SK-N-SH treated with all-trans-retinoic acid at 6 μM for 48 hours (cell line): ENCODE measurements around the gene SCGB1D4.

Experiments used
- ATAC-seq: fragments of 200-7000 bp; cut with Tn5 transposase; 3 replicates; pipeline ENCODE4 v1.9.1; 2020; ENCODE audit warnings: mild to moderate bottlenecking, moderate library complexity
- ARNTL ChIP-seq: fragments of 450-650 bp; formaldehyde crosslinking; IDR thresholded peaks from 2 replicates; pipeline ENCODE4 v1.5.0; 2020; ENCODE audit warnings: low read depth, mild to moderate bottlenecking, moderate library complexity, borderline replicate concordance
- BACH2 ChIP-seq: fragments of 250-450 bp; sonication (Bioruptor Pico); IDR thresholded peaks from 2 replicates; pipeline ENCODE4 v1.9.0; 2021; ENCODE audit warnings: mild to moderate bottlenecking, borderline replicate concordance
- CREB5 ChIP-seq: fragments of 250-450 bp; sonication (Bioruptor Pico); IDR thresholded peaks from 2 replicates; pipeline ENCODE4 v1.5.1; 2020; ENCODE audit warnings: low read depth, mild to moderate bottlenecking, moderate library complexity
- CSDC2 ChIP-seq: fragments of 250-450 bp; sonication (Bioruptor Pico); IDR thresholded peaks from 2 replicates; pipeline ENCODE4 v1.5.0; 2020; ENCODE audit warnings: mild to moderate bottlenecking, moderate library complexity
- ESRRG ChIP-seq: fragments of 250-450 bp; sonication (Bioruptor Pico); IDR thresholded peaks from 2 replicates; pipeline ENCODE4 v1.6.1; 2021; ENCODE audit warnings: mild to moderate bottlenecking
- GLIS3 ChIP-seq: fragments of 250-450 bp; sonication (Bioruptor Pico); IDR thresholded peaks from 2 replicates; pipeline ENCODE4 v1.5.0; 2020; ENCODE audit warnings: mild to moderate bottlenecking, moderate library complexity
- ISL1 ChIP-seq: fragments of 250-450 bp; sonication (Bioruptor Pico); IDR thresholded peaks from 2 replicates; pipeline ENCODE4 v2.1.2; 2022; ENCODE audit warnings: mild to moderate bottlenecking, moderate library complexity
- OSR1 ChIP-seq: fragments of 250-450 bp; sonication (Bioruptor Pico); IDR thresholded peaks from 2 replicates; pipeline ENCODE4 v1.8.0; 2022; ENCODE audit warnings: moderate library complexity, mild to moderate bottlenecking, inconsistent platforms
- PATZ1 ChIP-seq: fragments of 250-450 bp; sonication (Bioruptor Pico); IDR thresholded peaks from 2 replicates; pipeline ENCODE4 v1.8.0; 2020; ENCODE audit warnings: mild to moderate bottlenecking, moderate library complexity, borderline replicate concordance
- PPARA ChIP-seq: fragments of 250-450 bp; sonication (Bioruptor Pico); IDR thresholded peaks from 2 replicates; pipeline ENCODE4 v1.5.0; 2020; ENCODE audit warnings: mild to moderate bottlenecking, borderline replicate concordance
- RARB ChIP-seq: fragments of 250-450 bp; sonication (Bioruptor Pico); IDR thresholded peaks from 2 replicates; pipeline ENCODE4 v1.8.0; 2021; ENCODE audit warnings: mild to moderate bottlenecking, moderate library complexity
- SNAI2 ChIP-seq: fragments of 250-450 bp; sonication (Bioruptor Pico); IDR thresholded peaks from 2 replicates; pipeline ENCODE4 v1.5.0; 2020; ENCODE audit warnings: mild to moderate bottlenecking, moderate library complexity
- TCF4 ChIP-seq: fragments of 250-450 bp; sonication (Bioruptor Pico); IDR thresholded peaks from 2 replicates; pipeline ENCODE4 v1.8.0; 2021; ENCODE audit warnings: mild to moderate bottlenecking, moderate library complexity, borderline replicate concordance
- ZFP3 ChIP-seq: fragments of 250-450 bp; sonication (Bioruptor Pico); IDR thresholded peaks from 2 replicates; pipeline ENCODE4 v1.5.0; 2020; ENCODE audit warnings: mild to moderate bottlenecking, moderate library complexity
- ZFP30 ChIP-seq: fragments of 450-650 bp; formaldehyde crosslinking; IDR thresholded peaks from 2 replicates; pipeline ENCODE4 v1.5.0; 2022; ENCODE audit warnings: mild to moderate bottlenecking, moderate library complexity
- ZNF565 ChIP-seq: fragments of 450-650 bp; formaldehyde crosslinking; conservative IDR thresholded peaks from 2 replicates; pipeline ENCODE4 v1.5.0; 2020; ENCODE audit warnings: low read depth, mild to moderate bottlenecking, moderate library complexity
- ZNF70 ChIP-seq: fragments of 450-650 bp; formaldehyde crosslinking; IDR thresholded peaks from 2 replicates; pipeline ENCODE4 v1.5.0; 2020; ENCODE audit warnings: mild to moderate bottlenecking, moderate library complexity
- ZNF8 ChIP-seq: fragments of 450-650 bp; formaldehyde crosslinking; IDR thresholded peaks from 2 replicates; pipeline ENCODE4 v1.5.0; 2020; ENCODE audit warnings: mild to moderate bottlenecking, moderate library complexity
- TF ChIP-seq, protein P1 (sequence below): fragments of 250-450 bp; sonication (Bioruptor Pico); IDR thresholded peaks from 2 replicates; pipeline ENCODE4 v1.5.1; 2021; ENCODE audit warnings: mild to moderate bottlenecking, moderate library complexity
- TF ChIP-seq, protein P2 (sequence below): fragments of 250-450 bp; sonication (Bioruptor Pico); IDR thresholded peaks from 2 replicates; pipeline ENCODE4 v1.8.0; 2021; ENCODE audit warnings: low read depth, mild to moderate bottlenecking, moderate library complexity, borderline replicate concordance
- TF ChIP-seq, protein P3 (sequence below): fragments of 250-450 bp; sonication (Bioruptor Pico); IDR thresholded peaks from 2 replicates; pipeline ENCODE4 v1.5.0; 2020; ENCODE audit warnings: mild to moderate bottlenecking, moderate library complexity

The SCGB1D4 gene

DNA sequence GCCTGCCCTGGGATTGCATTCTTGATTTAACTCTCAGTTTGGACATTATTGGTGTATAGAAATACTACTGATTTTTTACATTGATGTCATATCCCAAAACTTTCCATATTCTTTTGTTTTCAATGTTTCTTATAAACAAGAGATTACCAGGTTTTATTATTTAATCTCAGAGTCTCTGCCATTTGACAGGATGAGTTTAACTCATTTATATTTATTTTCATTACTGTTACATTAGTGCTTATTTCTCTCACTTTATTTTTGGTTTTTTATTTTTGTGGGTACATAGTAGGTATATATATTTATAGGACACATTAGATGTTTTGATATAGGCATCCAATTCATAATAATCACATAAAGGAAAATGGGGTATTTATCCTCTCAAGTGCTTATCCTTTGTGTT, 9.1 kb upstream of the SCGB1D4 start:
- ATAC-seq = no peak
- TF ChIP-seq, protein P1, sequence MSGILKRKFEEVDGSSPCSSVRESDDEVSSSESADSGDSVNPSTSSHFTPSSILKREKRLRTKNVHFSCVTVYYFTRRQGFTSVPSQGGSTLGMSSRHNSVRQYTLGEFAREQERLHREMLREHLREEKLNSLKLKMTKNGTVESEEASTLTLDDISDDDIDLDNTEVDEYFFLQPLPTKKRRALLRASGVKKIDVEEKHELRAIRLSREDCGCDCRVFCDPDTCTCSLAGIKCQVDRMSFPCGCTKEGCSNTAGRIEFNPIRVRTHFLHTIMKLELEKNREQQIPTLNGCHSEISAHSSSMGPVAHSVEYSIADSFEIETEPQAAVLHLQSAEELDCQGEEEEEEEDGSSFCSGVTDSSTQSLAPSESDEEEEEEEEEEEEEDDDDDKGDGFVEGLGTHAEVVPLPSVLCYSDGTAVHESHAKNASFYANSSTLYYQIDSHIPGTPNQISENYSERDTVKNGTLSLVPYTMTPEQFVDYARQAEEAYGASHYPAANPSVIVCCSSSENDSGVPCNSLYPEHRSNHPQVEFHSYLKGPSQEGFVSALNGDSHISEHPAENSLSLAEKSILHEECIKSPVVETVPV (CRISPR knock-in tag) = no peak
- TF ChIP-seq ISL1 (CRISPR knock-in tag) (no peak), ARNTL (no peak), PPARA (CRISPR knock-in tag) (no peak), ZNF70 (CRISPR knock-in tag) (no peak), SNAI2 (no peak), RARB (CRISPR knock-in tag) (no peak), TCF4 (CRISPR knock-in tag) (no peak)
- TF ChIP-seq, protein P2, sequence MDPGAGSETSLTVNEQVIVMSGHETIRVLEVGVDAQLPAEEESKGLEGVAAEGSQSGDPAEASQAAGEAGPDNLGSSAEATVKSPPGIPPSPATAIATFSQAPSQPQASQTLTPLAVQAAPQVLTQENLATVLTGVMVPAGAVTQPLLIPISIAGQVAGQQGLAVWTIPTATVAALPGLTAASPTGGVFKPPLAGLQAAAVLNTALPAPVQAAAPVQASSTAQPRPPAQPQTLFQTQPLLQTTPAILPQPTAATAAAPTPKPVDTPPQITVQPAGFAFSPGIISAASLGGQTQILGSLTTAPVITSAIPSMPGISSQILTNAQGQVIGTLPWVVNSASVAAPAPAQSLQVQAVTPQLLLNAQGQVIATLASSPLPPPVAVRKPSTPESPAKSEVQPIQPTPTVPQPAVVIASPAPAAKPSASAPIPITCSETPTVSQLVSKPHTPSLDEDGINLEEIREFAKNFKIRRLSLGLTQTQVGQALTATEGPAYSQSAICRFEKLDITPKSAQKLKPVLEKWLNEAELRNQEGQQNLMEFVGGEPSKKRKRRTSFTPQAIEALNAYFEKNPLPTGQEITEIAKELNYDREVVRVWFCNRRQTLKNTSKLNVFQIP (CRISPR knock-in tag) = no peak

- ATAC-seq = no peak
- TF ChIP-seq ZNF565 = no peak
- TF ChIP-seq ESRRG (CRISPR knock-in tag) = no peak
- TF ChIP-seq RARB (CRISPR knock-in tag) = no peak
- TF ChIP-seq PPARA (CRISPR knock-in tag) = no peak
- no peak for TF ChIP-seq ZFP3 (CRISPR knock-in tag)
- TF ChIP-seq, protein P3, sequence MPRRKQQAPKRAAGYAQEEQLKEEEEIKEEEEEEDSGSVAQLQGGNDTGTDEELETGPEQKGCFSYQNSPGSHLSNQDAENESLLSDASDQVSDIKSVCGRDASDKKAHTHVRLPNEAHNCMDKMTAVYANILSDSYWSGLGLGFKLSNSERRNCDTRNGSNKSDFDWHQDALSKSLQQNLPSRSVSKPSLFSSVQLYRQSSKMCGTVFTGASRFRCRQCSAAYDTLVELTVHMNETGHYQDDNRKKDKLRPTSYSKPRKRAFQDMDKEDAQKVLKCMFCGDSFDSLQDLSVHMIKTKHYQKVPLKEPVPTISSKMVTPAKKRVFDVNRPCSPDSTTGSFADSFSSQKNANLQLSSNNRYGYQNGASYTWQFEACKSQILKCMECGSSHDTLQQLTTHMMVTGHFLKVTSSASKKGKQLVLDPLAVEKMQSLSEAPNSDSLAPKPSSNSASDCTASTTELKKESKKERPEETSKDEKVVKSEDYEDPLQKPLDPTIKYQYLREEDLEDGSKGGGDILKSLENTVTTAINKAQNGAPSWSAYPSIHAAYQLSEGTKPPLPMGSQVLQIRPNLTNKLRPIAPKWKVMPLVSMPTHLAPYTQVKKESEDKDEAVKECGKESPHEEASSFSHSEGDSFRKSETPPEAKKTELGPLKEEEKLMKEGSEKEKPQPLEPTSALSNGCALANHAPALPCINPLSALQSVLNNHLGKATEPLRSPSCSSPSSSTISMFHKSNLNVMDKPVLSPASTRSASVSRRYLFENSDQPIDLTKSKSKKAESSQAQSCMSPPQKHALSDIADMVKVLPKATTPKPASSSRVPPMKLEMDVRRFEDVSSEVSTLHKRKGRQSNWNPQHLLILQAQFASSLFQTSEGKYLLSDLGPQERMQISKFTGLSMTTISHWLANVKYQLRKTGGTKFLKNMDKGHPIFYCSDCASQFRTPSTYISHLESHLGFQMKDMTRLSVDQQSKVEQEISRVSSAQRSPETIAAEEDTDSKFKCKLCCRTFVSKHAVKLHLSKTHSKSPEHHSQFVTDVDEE (CRISPR knock-in tag) = no peak
- TF ChIP-seq, protein P2 (CRISPR knock-in tag) = no peak
- TF ChIP-seq SNAI2 = no peak
- no peak for TF ChIP-seq ZNF8 (CRISPR knock-in tag)
- TF ChIP-seq PATZ1 (CRISPR knock-in tag) = no peak
- TF ChIP-seq ARNTL = no peak
- no peak for TF ChIP-seq ISL1 (CRISPR knock-in tag)
- no peak for TF ChIP-seq GLIS3
- TF ChIP-seq OSR1 (CRISPR knock-in tag) = no peak
- no peak for TF ChIP-seq TCF4 (CRISPR knock-in tag)
- TF ChIP-seq CSDC2 (CRISPR knock-in tag) = no peak
- no peak for TF ChIP-seq CREB5 (CRISPR knock-in tag)
- no peak for TF ChIP-seq ZNF70 (CRISPR knock-in tag)
- no peak for TF ChIP-seq BACH2
- TF ChIP-seq ZFP30 (CRISPR knock-in tag) = no peak
These were observed 7.4 kb upstream of the SCGB1D4 start for GRCh38 chr11:62306227-62306626.
